HUES6 (cell line): Measurements from ENCODE around the gene BPIFB3.
"Not testable (repeated sequence)": the region's sequence is repeated elsewhere in the genome, so short reads cannot be mapped to it uniquely, and the experiment has no call there.

Source experiments
- H3K27ac ChIP-seq: 2 replicates; pipeline ENCODE4 v1.7.0; 2013; ENCODE audit warnings: low read depth, mild to moderate bottlenecking, low read length, inconsistent platforms
- H3K27me3 ChIP-seq: 2 replicates; pipeline ENCODE4 v1.6.1; 2013; ENCODE audit warnings: low read length; ENCODE audit not compliant: control insufficient read depth, insufficient read depth
- H3K36me3 ChIP-seq: 2 replicates; pipeline ENCODE4 v1.6.1; 2013; ENCODE audit warnings: low read length; ENCODE audit not compliant: control insufficient read depth, insufficient read depth
- H3K4me1 ChIP-seq: 2 replicates; pipeline ENCODE4 v1.6.1; 2013; ENCODE audit warnings: low read length; ENCODE audit not compliant: control insufficient read depth, insufficient read depth
- H3K4me3 ChIP-seq: 2 replicates; pipeline ENCODE4 v1.5.1; 2013; ENCODE audit warnings: low read depth, low read length
- H3K9ac ChIP-seq: one replicate; pipeline ENCODE4 v1.6.1; 2013; ENCODE audit warnings: mild to moderate bottlenecking, low read length
- H3K9me3 ChIP-seq: 2 replicates; pipeline ENCODE4 v1.6.1; 2013; ENCODE audit warnings: low read depth, low read length; ENCODE audit not compliant: control insufficient read depth, insufficient read depth

The BPIFB3 gene

GRCh38 chr20:33097001-33097400 lies 43.3 kb downstream of the BPIFB3 start:
- Histone ChIP-seq H3K36me3 (no peaks in the 10 kb centered on the region), H3K9me3 (no peaks in the 10 kb centered on the region), H3K4me3 (no peak overlapping the region), H3K27me3 (no peaks in the 10 kb centered on the region), H3K9ac (no peak overlapping the region), H3K27ac (no peak overlapping the region), H3K4me1 (no peaks in the 10 kb centered on the region)

DNA sequence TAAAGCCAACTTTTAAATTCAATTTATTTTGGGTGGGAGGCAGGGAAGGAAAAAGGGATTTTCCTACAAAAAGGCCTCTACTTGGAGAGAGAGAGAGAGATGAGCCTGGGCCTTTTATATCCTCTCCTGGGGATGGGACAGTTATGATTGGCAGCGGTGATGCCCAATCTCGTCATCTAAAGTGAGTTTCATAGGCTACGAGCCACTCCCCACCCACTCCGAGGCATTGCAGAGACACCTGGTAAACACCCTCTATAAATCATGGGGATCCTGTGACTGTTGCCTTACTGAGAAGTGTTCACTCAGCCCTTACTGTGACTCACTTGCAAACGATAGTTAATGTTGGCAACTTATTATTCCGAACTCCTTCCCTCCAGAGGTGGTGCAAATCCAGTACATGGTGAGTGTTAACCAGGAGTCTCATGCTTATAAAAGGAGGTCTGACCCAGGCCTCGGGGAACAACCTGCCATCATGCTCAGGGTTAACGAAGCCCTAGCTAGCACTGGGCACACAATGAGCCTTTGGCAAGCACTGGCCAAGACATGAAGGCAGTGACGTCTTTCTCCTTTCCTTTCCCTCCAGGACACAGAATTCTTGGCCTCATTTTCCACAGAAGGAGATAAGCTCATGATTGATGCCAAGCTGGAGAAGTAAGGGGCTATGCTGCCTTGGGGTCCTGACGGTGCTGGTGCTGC lies 46.3 kb downstream of the BPIFB3 start:
- H3K4me3 ChIP-seq: no peak overlapping the region
- no peak overlapping the region for H3K9ac ChIP-seq
- no peaks in the 10 kb centered on the region for H3K27me3 ChIP-seq
- H3K9me3 ChIP-seq: no peaks in the 10 kb centered on the region
- no peaks in the 10 kb centered on the region for H3K36me3 ChIP-seq
- no peak overlapping the region for H3K27ac ChIP-seq
- H3K4me1 ChIP-seq: peaks cover 6% of the 10 kb centered on the region

- Histone ChIP-seq H3K36me3 (no peaks in the 10 kb centered on the region), H3K9me3 (no peaks in the 10 kb centered on the region), H3K4me1 (peaks cover 6% of the 10 kb centered on the region), H3K4me3 (no peak overlapping the region), H3K9ac (no peak overlapping the region), H3K27me3 (no peaks in the 10 kb centered on the region), H3K27ac (no peak overlapping the region)
Observed at GRCh38 chr20:33103556-33103955, 49.9 kb downstream of the BPIFB3 start.

DNA sequence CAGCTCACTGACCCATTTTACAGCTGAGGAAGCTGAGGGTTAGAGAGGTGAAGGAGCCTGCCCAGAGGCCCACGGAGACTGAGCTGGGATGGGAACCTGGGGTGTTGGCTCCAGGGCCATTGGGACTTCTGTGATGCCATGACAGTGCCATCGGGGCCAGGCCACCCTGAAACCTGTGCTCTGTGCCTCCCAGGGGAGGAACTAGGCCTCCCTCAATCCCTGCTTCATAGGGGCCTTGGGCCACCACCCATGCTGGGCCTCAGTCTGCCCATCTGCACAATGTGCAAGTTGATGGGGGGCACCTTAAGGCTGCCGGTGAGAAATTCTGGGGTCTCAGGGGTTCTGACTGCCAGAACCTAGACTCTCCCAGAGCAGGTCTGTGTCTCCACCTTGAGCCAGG lies 50.6 kb downstream of the BPIFB3 start:
- Histone ChIP-seq H3K27me3 (no peaks in the 10 kb centered on the region), H3K9ac (no peak overlapping the region), H3K27ac (no peak overlapping the region), H3K4me3 (no peak overlapping the region), H3K36me3 (no peaks in the 10 kb centered on the region), H3K4me1 (peaks cover 6% of the 10 kb centered on the region), H3K9me3 (no peaks in the 10 kb centered on the region)

GRCh38 chr20:33105316-33105924 lies 51.7 kb downstream of the BPIFB3 start:
- peaks cover 6% of the 10 kb centered on the region for H3K4me1 ChIP-seq
- no peak overlapping the region for H3K9ac ChIP-seq
- no peaks in the 10 kb centered on the region for H3K9me3 ChIP-seq
- H3K27me3 ChIP-seq: no peaks in the 10 kb centered on the region
- no peak overlapping the region for H3K27ac ChIP-seq
- no peaks in the 10 kb centered on the region for H3K36me3 ChIP-seq
- no peak overlapping the region for H3K4me3 ChIP-seq

DNA sequence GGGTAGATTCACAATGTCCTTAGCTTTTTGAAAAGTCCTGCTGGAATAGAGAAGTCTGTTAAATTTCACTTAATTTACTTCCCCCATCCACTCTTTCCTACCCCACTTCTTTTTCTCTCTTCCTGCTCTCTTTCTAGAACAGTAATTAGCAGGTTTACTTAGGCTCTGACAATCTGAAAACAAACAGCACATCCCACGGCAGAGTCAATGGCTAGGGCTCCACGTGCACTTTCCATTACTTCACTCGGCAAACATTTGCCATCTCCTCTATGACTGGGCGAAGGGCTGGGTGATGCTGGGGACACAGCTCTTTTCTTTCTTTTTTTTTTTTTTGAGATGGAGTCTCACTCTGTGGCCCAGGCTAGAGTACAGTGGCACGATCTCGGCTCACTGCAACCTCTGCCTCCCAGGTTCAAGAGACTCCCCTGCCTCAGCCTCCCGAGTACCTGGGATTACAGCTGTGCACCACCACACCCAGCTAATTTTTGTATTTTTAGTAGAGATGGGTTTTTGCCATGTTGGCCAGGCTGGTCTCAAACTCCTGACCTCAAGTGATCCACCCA lies 52.4 kb downstream of the BPIFB3 start:
- H3K27ac ChIP-seq, H3K4me1 ChIP-seq, H3K36me3 ChIP-seq, H3K4me3 ChIP-seq, H3K9ac ChIP-seq, H3K9me3 ChIP-seq, H3K27me3 ChIP-seq: not testable (repeated sequence)

DNA sequence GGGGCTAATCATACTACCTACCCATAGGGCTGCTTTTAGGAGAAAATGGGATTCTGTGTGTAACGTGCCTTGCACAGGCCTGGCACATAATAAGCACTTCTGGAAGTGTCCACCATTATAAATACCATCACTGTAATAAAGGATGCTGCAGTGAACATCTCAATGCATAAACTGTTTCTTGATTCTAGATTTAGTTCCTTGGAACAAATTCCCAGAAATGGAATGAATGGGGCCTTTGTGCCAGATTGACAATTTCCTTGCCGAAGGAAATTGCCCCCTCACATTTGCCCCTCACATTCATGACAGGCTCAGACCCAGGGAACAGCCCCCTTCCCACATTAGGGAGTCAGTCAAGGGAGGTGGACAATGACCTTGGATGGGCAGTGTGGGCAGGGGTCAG lies 55.0 kb downstream of the BPIFB3 start:
- Histone ChIP-seq H3K4me1 (no peaks in the 10 kb centered on the region; the same call in 1 of the 2 replicates), H3K9me3 (peaks cover 6% of the 10 kb centered on the region), H3K36me3 (no peaks in the 10 kb centered on the region), H3K9ac (no peak overlapping the region), H3K4me3 (no peak overlapping the region), H3K27me3 (no peaks in the 10 kb centered on the region), H3K27ac (no peak overlapping the region)

DNA sequence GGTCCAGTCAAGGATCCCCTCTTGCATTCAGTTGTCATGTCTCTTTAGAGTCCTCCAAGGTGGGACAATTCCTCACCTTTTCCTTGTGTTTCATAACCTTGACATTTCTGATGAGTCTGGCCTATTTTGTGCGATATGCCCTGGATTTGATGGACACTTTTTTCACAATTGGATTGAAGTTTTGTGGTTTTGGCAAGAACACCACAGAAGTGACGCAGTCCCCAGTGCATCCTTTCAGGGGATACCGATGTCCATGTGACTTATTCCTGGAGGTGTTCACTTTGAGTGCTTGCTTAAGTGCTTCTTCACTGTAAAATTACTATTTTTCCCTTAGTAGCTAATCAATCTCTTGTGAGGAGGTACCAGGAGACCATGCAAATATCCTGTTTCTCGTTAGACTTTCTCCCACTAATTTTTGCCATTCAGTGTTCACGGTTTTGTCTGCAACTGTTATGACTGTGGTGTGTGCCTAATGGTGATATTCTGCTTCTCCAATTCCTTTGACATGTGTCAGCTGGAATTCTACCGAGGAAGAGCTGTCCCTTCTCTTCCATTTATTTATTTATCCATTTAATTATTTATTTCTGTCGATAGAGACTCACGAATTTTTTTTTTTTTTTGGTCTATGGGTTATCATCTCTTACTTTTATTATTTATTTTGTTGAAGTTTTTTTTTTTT lies 56.6 kb downstream of the BPIFB3 start:
- no peak overlapping the region for H3K27ac ChIP-seq
- no peak overlapping the region for H3K4me3 ChIP-seq
- H3K9me3 ChIP-seq: peaks cover 11% of the 10 kb centered on the region
- no peaks in the 10 kb centered on the region for H3K36me3 ChIP-seq
- no peak overlapping the region for H3K9ac ChIP-seq
- H3K4me1 ChIP-seq: no peaks in the 10 kb centered on the region; the same call in 1 of the 2 replicates
- no peaks in the 10 kb centered on the region for H3K27me3 ChIP-seq

GRCh38 chr20:33111306-33111705 lies 57.6 kb downstream of the BPIFB3 start:
- H3K4me3 ChIP-seq: no peak overlapping the region
- H3K9ac ChIP-seq: no peak overlapping the region
- H3K36me3 ChIP-seq: no peaks in the 10 kb centered on the region
- H3K27ac ChIP-seq: no peak overlapping the region
- H3K27me3 ChIP-seq: no peaks in the 10 kb centered on the region
- no peaks in the 10 kb centered on the region for H3K4me1 ChIP-seq
- peaks cover 11% of the 10 kb centered on the region for H3K9me3 ChIP-seq

DNA sequence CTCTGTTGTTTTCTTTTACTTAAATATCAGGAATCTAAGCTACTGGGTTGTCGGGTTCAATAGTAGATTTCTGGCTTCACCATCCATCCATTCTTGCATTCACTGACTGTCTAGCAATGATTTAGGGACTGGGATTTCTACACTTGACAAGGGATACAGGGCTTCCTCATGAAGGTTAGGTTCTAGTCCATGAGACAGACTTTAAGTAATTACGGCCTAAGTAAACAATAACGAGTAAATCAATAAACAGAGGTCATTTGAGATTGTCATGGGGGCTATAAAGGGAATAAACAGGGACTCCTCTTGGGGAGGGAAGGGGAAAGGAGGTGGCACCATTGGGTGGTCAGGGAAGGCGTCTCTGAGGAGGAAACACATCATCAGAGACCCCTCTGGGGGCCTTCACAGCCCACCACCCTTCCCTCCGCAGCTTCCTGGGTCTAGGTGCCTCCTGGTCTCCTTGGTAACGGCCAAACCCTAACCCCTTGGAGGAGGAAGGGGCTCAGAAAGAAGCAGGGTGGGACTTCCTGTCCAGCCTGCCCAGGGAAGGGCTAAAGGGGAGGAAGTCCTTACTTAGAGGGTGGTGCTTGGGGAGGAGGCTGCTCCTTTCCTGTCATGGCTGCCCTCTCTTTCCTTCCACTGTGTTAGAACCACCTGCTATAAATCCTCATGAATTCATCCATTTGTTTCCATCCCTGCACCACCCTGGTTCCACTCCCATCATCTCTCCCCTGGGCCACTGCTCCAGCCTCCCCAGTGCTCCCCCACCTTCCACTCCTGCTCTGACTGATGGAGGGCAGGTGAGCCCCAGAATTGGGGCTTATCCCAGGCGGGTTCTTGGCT lies 59.1 kb downstream of the BPIFB3 start:
- peaks cover 11% of the 10 kb centered on the region for H3K9me3 ChIP-seq

More for the DNA sequence above, 59.1 kb downstream of the BPIFB3 start:
- no peak overlapping the region for H3K9ac ChIP-seq
- no peaks in the 10 kb centered on the region for H3K27me3 ChIP-seq
- no peak overlapping the region for H3K27ac ChIP-seq
- H3K4me3 ChIP-seq: no peak overlapping the region
- no peaks in the 10 kb centered on the region for H3K4me1 ChIP-seq
- H3K36me3 ChIP-seq: no peaks in the 10 kb centered on the region
